HEK293T (cell line): Measurements from ENCODE around the gene TRIM27.
A peak's percentile ranks its signal among the peaks of the same experiment; 100 is the strongest.

ENCODE experiments used
- CTCF ChIA-PET: fragments of 350-600 bp; formaldehyde crosslinking; extraction: SDS; loops from one replicate; lab custom pipeline; 2021; ENCODE audit warnings: antibody characterized with exemption, inconsistent platforms; lab: Yijun Ruan, JAX
- POLR2A ChIA-PET: fragments of 350-600 bp; formaldehyde crosslinking; extraction: SDS; loops from one replicate; lab custom pipeline; 2020; ENCODE audit warnings: antibody characterized with exemption, inconsistent platforms; lab: Yijun Ruan, JAX
- DNase-seq: peaks from one replicate; pipeline ENCODE4 v3.0.0; 2012; ENCODE audit warnings: mixed read lengths; ENCODE audit errors: extremely low spot score
- ARNT ChIP-seq: fragments of 450-650 bp; IDR thresholded peaks from 2 replicates; pipeline ENCODE4 v1.6.1; 2017; ENCODE audit warnings: mild to moderate bottlenecking
- BHLHE40 ChIP-seq: fragments of 450-650 bp; IDR thresholded peaks from 2 replicates; pipeline ENCODE4 v1.6.1; 2016; ENCODE audit warnings: mild to moderate bottlenecking, moderate library complexity, borderline replicate concordance
- CTBP1 ChIP-seq: fragments of 450-650 bp; IDR thresholded peaks from 2 replicates; pipeline ENCODE4 v1.6.1; 2016; ENCODE audit warnings: borderline replicate concordance
- ELF4 ChIP-seq: fragments of 450-650 bp; IDR thresholded peaks from 2 replicates; pipeline ENCODE4 v1.6.1; 2017; ENCODE audit warnings: antibody characterized with exemption
- FOXA1 ChIP-seq: fragments of 450-650 bp; IDR thresholded peaks from 2 replicates; pipeline ENCODE4 v1.6.1; 2016; ENCODE audit warnings: mild to moderate bottlenecking
- FOXK2 ChIP-seq: fragments of 450-650 bp; IDR thresholded peaks from 2 replicates; pipeline ENCODE4 v1.6.1; 2016; ENCODE audit warnings: mild to moderate bottlenecking
- FOXM1 ChIP-seq: fragments of 450-650 bp; IDR thresholded peaks from 2 replicates; pipeline ENCODE4 v1.6.1; 2017; ENCODE audit warnings: mild to moderate bottlenecking, borderline replicate concordance
- HDGF ChIP-seq: fragments of 450-650 bp; IDR thresholded peaks from 2 replicates; pipeline ENCODE4 v1.6.1; 2017; ENCODE audit warnings: antibody characterized with exemption, borderline replicate concordance
- L3MBTL2 ChIP-seq: fragments of 450-650 bp; conservative IDR thresholded peaks from 2 replicates; pipeline ENCODE4 v1.6.1; 2016; ENCODE audit warnings: mild to moderate bottlenecking
- LEF1 ChIP-seq: fragments of 450-650 bp; IDR thresholded peaks from 2 replicates; pipeline ENCODE4 v1.6.1; 2017; ENCODE audit warnings: mild to moderate bottlenecking, borderline replicate concordance
- NFRKB ChIP-seq: fragments of 450-650 bp; IDR thresholded peaks from 2 replicates; pipeline ENCODE4 v1.6.1; 2016; ENCODE audit warnings: mild to moderate bottlenecking, moderate library complexity
- PKNOX1 ChIP-seq: fragments of 450-650 bp; IDR thresholded peaks from 2 replicates; pipeline ENCODE4 v1.6.1; 2016
- SP1 ChIP-seq: fragments of 450-650 bp; IDR thresholded peaks from 2 replicates; pipeline ENCODE4 v1.6.1; 2017
- SUZ12 ChIP-seq: fragments of 450-650 bp; IDR thresholded peaks from 2 replicates; pipeline ENCODE4 v1.6.1; 2016; ENCODE audit warnings: mild to moderate bottlenecking
- TARDBP ChIP-seq: fragments of 450-650 bp; IDR thresholded peaks from 2 replicates; pipeline ENCODE4 v1.6.1; 2016
- ZNF384 ChIP-seq: fragments of 450-650 bp; IDR thresholded peaks from 2 replicates; pipeline ENCODE4 v1.6.1; 2016

The TRIM27 gene

GRCh38 chr6:28864326-28864923 lies 59.4 kb downstream of the TRIM27 start:
- ChIA-PET POLR2A (interaction anchor here (0.8 to 5.0 kb wide), 5 partner anchors 26 to 152 kb away, joined by 3 to 51 read pairs (median 5); no protein-coding TSS in a partner anchor), CTCF (interaction anchor here (0.6 to 1.7 kb wide), 5 partner anchors 15 to 1055 kb away, joined by 3 to 7 read pairs (median 4); a partner anchor contains a TSS)
- DNase-seq: no peak
- TF ChIP-seq FOXA1: no peak
- no peak for TF ChIP-seq SP1
- TF ChIP-seq NFRKB: no peak
- no peak for TF ChIP-seq FOXK2
- TF ChIP-seq LEF1: no peak
- TF ChIP-seq ARNT: no peak
- TF ChIP-seq FOXM1: no peak
- TF ChIP-seq HDGF: no peak
- no peak for TF ChIP-seq TARDBP
- TF ChIP-seq ZNF384: no peak

- POLR2A ChIA-PET: interaction anchor here (0.6 to 5.0 kb wide), 9 partner anchors 15 to 174 kb away, joined by 3 to 51 read pairs (median 5); no protein-coding TSS in a partner anchor
- TF ChIP-seq SP1 (no peak), L3MBTL2 (peak; percentile 99), BHLHE40 (no peak), PKNOX1 (no peak), HDGF (no peak), TARDBP (no peak), LEF1 (no peak), CTBP1 (peak; percentile 47; the same call in 1 of the 2 replicates), NFRKB (no peak), SUZ12 (no peak), FOXM1 (peak; percentile 7; the same call in 1 of the 2 replicates), ELF4 (no peak), ARNT (peak; percentile 62; the same call in 1 of the 2 replicates), FOXA1 (no peak), FOXK2 (no peak), ZNF384 (no peak)
- DNase-seq: peak; percentile 49
- CTCF ChIA-PET: interaction anchor here (0.7 to 2.0 kb wide), 7 partner anchors 15 to 1054 kb away, joined by 3 to 6 read pairs (median 3); a partner anchor contains a TSS
Measured at GRCh38 chr6:28863604-28864325, 60.0 kb downstream of the TRIM27 start.

GRCh38 chr6:28862077-28862476 lies 61.7 kb downstream of the TRIM27 start:
- ChIA-PET CTCF (interaction anchor here (2.0 kb wide), 1 partner anchor 154 kb away, joined by 6 read pairs; no protein-coding TSS in a partner anchor), POLR2A (interaction anchor here (1.6 kb wide), 1 partner anchor 123 kb away, joined by 7 read pairs; no protein-coding TSS in a partner anchor)
- no peak for DNase-seq
- TF ChIP-seq L3MBTL2 (no peak), LEF1 (no peak), FOXA1 (no peak)

DNA sequence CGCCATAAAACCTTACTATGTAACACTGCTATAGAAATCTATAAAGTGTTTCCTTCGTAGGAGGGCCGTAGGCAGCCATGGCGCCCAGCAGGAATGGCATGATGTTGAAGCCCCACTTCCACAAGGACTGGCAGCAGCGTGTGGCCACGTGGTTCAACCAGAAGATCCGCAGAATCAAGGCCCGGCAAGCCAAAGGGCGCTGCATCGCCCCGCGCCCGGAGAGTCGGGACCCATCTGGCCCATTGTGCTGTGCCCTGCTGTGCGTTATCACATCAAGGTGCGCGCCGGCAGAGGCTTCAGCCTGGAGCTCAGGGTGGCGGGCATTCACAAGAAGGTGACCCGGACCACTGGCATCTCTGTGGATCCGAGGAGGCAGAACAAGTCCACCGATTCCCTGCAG lies 62.4 kb downstream of the TRIM27 start:
- ChIA-PET POLR2A (no interaction called here), CTCF (no interaction called here)

DNA sequence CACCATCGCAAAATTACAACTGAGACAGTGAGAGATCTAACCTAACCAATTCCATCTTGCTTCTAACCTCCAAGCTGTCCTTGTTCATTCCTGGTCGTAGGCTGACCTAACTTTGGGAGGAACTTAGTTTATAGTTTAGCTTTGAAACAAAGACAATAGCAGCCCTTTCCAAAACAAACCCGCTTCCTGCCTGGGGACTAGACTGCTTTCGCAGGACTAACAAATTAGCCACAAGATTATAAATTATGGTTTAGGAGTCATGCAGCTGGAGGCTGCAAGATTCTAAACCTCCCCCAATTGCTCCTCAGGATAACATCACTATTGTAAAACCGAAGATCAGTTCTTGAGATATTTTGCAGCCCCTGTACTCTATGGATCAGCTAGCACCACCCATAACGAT lies 63.2 kb downstream of the TRIM27 start:
- POLR2A ChIA-PET: interaction anchor here (0.9 kb wide), 1 partner anchor 23 kb away, joined by 3 read pairs; no protein-coding TSS in a partner anchor
- CTCF ChIA-PET: no interaction called here
- DNase-seq: no peak
- TF ChIP-seq HDGF: no peak
- no peak for TF ChIP-seq TARDBP
- no peak for TF ChIP-seq ZNF384
- TF ChIP-seq L3MBTL2: no peak
- no peak for TF ChIP-seq ARNT
- no peak for TF ChIP-seq NFRKB
- no peak for TF ChIP-seq SUZ12
- no peak for TF ChIP-seq FOXA1
- TF ChIP-seq BHLHE40: no peak
- no peak for TF ChIP-seq ELF4
- no peak for TF ChIP-seq PKNOX1
- no peak for TF ChIP-seq SP1
- no peak for TF ChIP-seq CTBP1
- TF ChIP-seq FOXK2: no peak
- no peak for TF ChIP-seq FOXM1

More for the DNA sequence above, 62.4 kb downstream of the TRIM27 start:
- no peak for DNase-seq
- TF ChIP-seq LEF1 (no peak), CTBP1 (no peak), ZNF384 (no peak), NFRKB (no peak), ARNT (no peak), FOXA1 (no peak), FOXK2 (no peak), HDGF (no peak), ELF4 (no peak), TARDBP (no peak), FOXM1 (no peak), SUZ12 (no peak), BHLHE40 (no peak)

DNA sequence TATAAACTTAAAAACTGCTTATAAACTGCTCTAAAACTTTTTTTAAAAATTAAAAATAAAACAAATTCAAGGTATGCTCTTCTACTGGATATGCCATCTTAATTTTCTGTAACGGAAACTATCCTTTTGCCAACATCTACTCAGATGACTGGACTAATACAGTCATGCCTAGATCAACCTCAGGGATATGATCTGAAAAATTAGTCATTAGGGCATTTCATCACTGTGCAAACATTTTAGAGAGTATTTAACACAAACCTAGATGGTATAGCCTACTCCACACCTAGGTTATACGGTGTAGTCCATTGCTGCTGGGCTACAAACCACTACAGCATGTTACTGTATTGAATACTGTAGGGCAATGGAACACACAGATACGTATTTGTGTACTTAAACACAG lies 64.8 kb downstream of the TRIM27 start:
- DNase-seq: no peak
- ChIA-PET POLR2A (no interaction called here), CTCF (no interaction called here)
- TF ChIP-seq ARNT: no peak
- no peak for TF ChIP-seq L3MBTL2
